ENCODE data around the gene COL4A1.

Gene COL4A1

GRCh38 chr13:110135977-110136597, 170.9 kb downstream of the COL4A1 start:
- no peak overlapping the region for H3K4me3 ChIP-seq (ENCODE audit: low read length)
- no peak for TF ChIP-seq ZNF274 (IDR thresholded peaks at IDR 0.05; ENCODE audit: low read depth, low read length)

DNA sequence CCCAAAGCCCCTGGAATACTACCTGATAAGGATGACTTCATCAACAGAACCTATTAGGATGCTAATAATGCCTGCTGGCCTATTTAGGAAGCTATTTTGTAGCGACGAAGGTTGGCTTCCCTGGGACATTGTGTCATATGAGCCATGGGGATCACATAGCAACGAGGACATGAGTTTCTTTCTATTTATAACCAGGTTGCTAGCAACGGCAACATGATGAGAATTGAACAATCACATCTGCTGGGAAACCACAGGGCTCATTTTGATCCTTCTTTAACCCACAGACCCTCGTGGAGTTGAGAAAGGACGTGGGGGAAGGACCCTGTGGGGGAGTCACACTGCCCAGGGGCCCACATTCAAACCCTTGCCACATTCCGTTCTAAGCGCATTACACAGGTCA, 172.2 kb downstream of the COL4A1 start:
- H3K4me3 ChIP-seq (ENCODE audit: low read length) = no peak overlapping the region
- TF ChIP-seq ZNF274 (IDR thresholded peaks at IDR 0.05; ENCODE audit: low read depth, low read length) = no peak

- no peak overlapping the region for H3K4me3 ChIP-seq (ENCODE audit: low read length)
- no peak for TF ChIP-seq ZNF274 (IDR thresholded peaks at IDR 0.05; ENCODE audit: low read depth, low read length)
Observed at GRCh38 chr13:110133425-110134235, 173.3 kb downstream of the COL4A1 start.

GRCh38 chr13:110132225-110132982, 174.6 kb downstream of the COL4A1 start:
- H3K4me3 ChIP-seq (ENCODE audit: low read length) = no peak overlapping the region
- TF ChIP-seq ZNF274 (IDR thresholded peaks at IDR 0.05; ENCODE audit: low read depth, low read length) = no peak

GRCh38 chr13:110131424-110131823, 175.5 kb downstream of the COL4A1 start:
- no peak for TF ChIP-seq ZNF274 (IDR thresholded peaks at IDR 0.05; ENCODE audit: low read depth, low read length)
- H3K4me3 ChIP-seq (ENCODE audit: low read length) = no peak overlapping the region

DNA sequence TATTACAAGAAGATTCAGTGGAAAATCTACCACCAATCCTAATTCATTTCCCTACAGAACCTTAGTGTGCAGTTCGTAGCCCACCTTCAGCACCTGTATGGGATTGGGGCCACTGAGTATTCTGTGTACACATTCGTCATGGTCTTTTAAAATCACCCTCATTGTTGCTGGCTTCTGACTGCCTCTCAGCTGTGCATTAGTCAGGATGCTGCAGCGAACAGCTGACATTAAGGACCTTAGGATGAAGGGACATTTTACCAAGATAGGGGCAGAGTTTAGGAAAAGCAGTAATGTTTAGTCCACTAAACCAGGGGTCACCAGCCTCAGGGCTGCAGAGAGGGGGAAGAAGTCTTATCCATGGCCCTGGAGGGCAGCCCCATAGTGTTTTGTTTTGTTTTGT, 176.5 kb downstream of the COL4A1 start:
- no peak overlapping the region for H3K4me3 ChIP-seq (ENCODE audit: low read length)
- TF ChIP-seq ZNF274 (IDR thresholded peaks at IDR 0.05; ENCODE audit: low read depth, low read length) = no peak

GRCh38 chr13:110129539-110130186, 177.3 kb downstream of the COL4A1 start:
- no peak overlapping the region for H3K4me3 ChIP-seq (ENCODE audit: low read length)
- TF ChIP-seq ZNF274 (IDR thresholded peaks at IDR 0.05; ENCODE audit: low read depth, low read length) = no peak

GRCh38 chr13:110129076-110129475, 177.9 kb downstream of the COL4A1 start:
- no peak for TF ChIP-seq ZNF274 (IDR thresholded peaks at IDR 0.05; ENCODE audit: low read depth, low read length)
- no peak overlapping the region for H3K4me3 ChIP-seq (ENCODE audit: low read length)

GRCh38 chr13:110128546-110128945, 178.4 kb downstream of the COL4A1 start:
- no peak overlapping the region for H3K4me3 ChIP-seq (ENCODE audit: low read length)
- no peak for TF ChIP-seq ZNF274 (IDR thresholded peaks at IDR 0.05; ENCODE audit: low read depth, low read length)

- H3K4me3 ChIP-seq (ENCODE audit: low read length) = no peak overlapping the region
- TF ChIP-seq ZNF274 (IDR thresholded peaks at IDR 0.05; ENCODE audit: low read depth, low read length) = no peak
Observed at GRCh38 chr13:110127986-110128511, 178.9 kb downstream of the COL4A1 start.

DNA sequence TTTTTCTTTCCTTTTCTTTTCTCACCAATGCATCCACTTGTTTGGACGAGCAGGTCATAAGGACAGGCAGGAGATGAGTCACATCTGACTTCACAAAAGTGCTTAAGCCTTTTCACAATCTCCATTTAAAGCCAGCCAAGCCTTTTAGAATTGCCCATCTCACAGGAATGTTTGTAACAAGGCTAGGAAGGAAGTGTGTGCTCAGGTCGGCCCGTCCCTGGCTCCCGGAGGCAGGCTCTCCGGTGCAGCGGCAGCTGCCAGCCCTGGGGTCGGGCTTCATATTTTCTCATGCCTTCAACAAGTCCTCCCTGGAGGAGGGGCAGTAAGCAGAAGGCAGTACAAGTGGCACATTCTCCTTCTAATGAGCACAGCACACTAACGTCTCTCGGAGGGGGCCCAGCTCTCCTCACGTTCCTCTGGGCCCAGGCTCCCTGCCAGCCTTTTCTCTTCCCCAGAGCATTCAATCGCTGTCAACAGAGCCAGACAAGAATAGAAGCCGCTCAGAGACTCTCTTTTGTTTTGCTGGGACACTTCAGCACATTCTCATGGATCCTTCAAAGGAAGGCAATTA, 180.5 kb downstream of the COL4A1 start:
- no peak overlapping the region for H3K4me3 ChIP-seq (ENCODE audit: low read length)
- no peak for TF ChIP-seq ZNF274 (IDR thresholded peaks at IDR 0.05; ENCODE audit: low read depth, low read length)

- no peak overlapping the region for H3K4me3 ChIP-seq (ENCODE audit: low read length)
- no peak for TF ChIP-seq ZNF274 (IDR thresholded peaks at IDR 0.05; ENCODE audit: low read depth, low read length)
Observed at GRCh38 chr13:110125613-110126272, 181.2 kb downstream of the COL4A1 start.

GRCh38 chr13:110125157-110125556, 181.8 kb downstream of the COL4A1 start:
- TF ChIP-seq ZNF274 (IDR thresholded peaks at IDR 0.05; ENCODE audit: low read depth, low read length) = no peak
- H3K4me3 ChIP-seq (ENCODE audit: low read length) = no peak overlapping the region
